ENCODE data around the gene PDE4D. TPM values are rescaled to one million over a fixed set of nuclear protein-coding genes. Genes with fewer than 3 reads are reported as not detected.

Gene PDE4D
- total and polyA plus RNA-seq, 10 of the 15 experiments (the other 5 are each of a cell fraction or from before 2014, with no cell fraction given) = 0.87 to 4.1 (median 2.2) TPM

GRCh38 chr5:59100875-59101274 lies 792.7 kb downstream of the PDE4D start:
- intact Hi-C loops (cut with micrococcal nuclease; ENCODE audit: unreplicated experiment) = no loop called here
- ATAC-seq (no peak), DNase-seq (ENCODE audit: low read depth, low spot score) (no peak), FAIRE-seq (no peak)
- Histone ChIP-seq H3K27me3 (replicated peaks in 1 of 2; ENCODE audit: control insufficient read depth in 2 of 2, insufficient read depth in 2 of 2, low read length in 1 of 2) (no peaks in the 10 kb centered on the region), H3K4me2 (ENCODE audit: control insufficient read depth, insufficient read depth) (no peak overlapping the region), H3K4me3 (no peak overlapping the region), H3K79me2 (ENCODE audit: control insufficient read depth, insufficient read depth, low read length) (no peaks in the 10 kb centered on the region), H3K9me3 (replicated peaks; ENCODE audit: control insufficient read depth, insufficient read depth, low read length) (no peaks in the 10 kb centered on the region), H3K4me1 (ENCODE audit: control insufficient read depth, insufficient read depth, low read length) (no peaks in the 10 kb centered on the region), H2AFZ (ENCODE audit: control insufficient read depth, low read depth, low read length) (no peak overlapping the region), H3K27ac (ENCODE audit: control insufficient read depth, insufficient read depth) (no peak overlapping the region), H3K36me3 (ENCODE audit: control insufficient read depth in 2 of 2, insufficient read depth in 2 of 2, low read length in 1 of 2) (no peaks in the 10 kb centered on the region), H3K9ac (ENCODE audit: control insufficient read depth, insufficient read depth, low read length) (no peak overlapping the region), H4K20me1 (ENCODE audit: control insufficient read depth, insufficient read depth) (no peaks in the 10 kb centered on the region)
- WGBS (ENCODE audit: insufficient coverage, insufficient replicate concordance, low lambda C conversion rate, missing lambda C conversion rate) = 66% methylated on average over 5 of the region's 5 CpGs
- ChIA-PET SMC1A (ENCODE audit: uncharacterized antibody, unreplicated experiment) (interaction anchor here (1.7 kb wide), 1 partner anchor 15 kb away, joined by 4 read pairs; no protein-coding TSS in a partner anchor), POLR2A (no interaction called here), RAD21 (ENCODE audit: unreplicated experiment) (no interaction called here), CTCF (no interaction called here)
- no TSS peak for BruUV-seq (replicated peaks)
- in situ Hi-C loops (cut with MboI) = no loop called here
- TF ChIP-seq HDGF (IDR thresholded peaks at IDR 0.05) (no peak), CHD4 (IDR thresholded peaks at IDR 0.05) (no peak), LARP7 (IDR thresholded peaks at IDR 0.05) (no peak), SPI1 (IDR thresholded peaks at IDR 0.05; ENCODE audit: borderline replicate concordance, insufficient read depth, low read depth, low read length) (no peak), FOXM1 (IDR thresholded peaks at IDR 0.05; ENCODE audit: low read depth, low read length) (no peak), POU2F2 (IDR thresholded peaks at IDR 0.05; ENCODE audit: borderline replicate concordance, low read depth, low read length) (no peak), ZBTB11 (CRISPR knock-in tag; IDR thresholded peaks at IDR 0.05) (no peak), BCL3 (IDR thresholded peaks at IDR 0.05; ENCODE audit: borderline replicate concordance, insufficient read depth, low read depth, low read length, poor library complexity, severe bottlenecking) (no peak), SMARCA5 (IDR thresholded peaks at IDR 0.05) (no peak), CBX5 (IDR thresholded peaks at IDR 0.05; ENCODE audit: low read depth) (no peak), HDAC6 (IDR thresholded peaks at IDR 0.05; ENCODE audit: unreplicated experiment) (no peak)
- TF ChIP-seq, protein P1, sequence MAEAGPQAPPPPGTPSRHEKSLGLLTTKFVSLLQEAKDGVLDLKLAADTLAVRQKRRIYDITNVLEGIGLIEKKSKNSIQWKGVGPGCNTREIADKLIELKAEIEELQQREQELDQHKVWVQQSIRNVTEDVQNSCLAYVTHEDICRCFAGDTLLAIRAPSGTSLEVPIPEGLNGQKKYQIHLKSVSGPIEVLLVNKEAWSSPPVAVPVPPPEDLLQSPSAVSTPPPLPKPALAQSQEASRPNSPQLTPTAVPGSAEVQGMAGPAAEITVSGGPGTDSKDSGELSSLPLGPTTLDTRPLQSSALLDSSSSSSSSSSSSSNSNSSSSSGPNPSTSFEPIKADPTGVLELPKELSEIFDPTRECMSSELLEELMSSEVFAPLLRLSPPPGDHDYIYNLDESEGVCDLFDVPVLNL (IDR thresholded peaks at IDR 0.05; ENCODE audit: low read depth, low read length) = no peak
- TF ChIP-seq, protein P2, sequence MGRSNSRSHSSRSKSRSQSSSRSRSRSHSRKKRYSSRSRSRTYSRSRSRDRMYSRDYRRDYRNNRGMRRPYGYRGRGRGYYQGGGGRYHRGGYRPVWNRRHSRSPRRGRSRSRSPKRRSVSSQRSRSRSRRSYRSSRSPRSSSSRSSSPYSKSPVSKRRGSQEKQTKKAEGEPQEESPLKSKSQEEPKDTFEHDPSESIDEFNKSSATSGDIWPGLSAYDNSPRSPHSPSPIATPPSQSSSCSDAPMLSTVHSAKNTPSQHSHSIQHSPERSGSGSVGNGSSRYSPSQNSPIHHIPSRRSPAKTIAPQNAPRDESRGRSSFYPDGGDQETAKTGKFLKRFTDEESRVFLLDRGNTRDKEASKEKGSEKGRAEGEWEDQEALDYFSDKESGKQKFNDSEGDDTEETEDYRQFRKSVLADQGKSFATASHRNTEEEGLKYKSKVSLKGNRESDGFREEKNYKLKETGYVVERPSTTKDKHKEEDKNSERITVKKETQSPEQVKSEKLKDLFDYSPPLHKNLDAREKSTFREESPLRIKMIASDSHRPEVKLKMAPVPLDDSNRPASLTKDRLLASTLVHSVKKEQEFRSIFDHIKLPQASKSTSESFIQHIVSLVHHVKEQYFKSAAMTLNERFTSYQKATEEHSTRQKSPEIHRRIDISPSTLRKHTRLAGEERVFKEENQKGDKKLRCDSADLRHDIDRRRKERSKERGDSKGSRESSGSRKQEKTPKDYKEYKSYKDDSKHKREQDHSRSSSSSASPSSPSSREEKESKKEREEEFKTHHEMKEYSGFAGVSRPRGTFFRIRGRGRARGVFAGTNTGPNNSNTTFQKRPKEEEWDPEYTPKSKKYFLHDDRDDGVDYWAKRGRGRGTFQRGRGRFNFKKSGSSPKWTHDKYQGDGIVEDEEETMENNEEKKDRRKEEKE (IDR thresholded peaks at IDR 0.05) = no peak
- TF ChIP-seq, protein P3, sequence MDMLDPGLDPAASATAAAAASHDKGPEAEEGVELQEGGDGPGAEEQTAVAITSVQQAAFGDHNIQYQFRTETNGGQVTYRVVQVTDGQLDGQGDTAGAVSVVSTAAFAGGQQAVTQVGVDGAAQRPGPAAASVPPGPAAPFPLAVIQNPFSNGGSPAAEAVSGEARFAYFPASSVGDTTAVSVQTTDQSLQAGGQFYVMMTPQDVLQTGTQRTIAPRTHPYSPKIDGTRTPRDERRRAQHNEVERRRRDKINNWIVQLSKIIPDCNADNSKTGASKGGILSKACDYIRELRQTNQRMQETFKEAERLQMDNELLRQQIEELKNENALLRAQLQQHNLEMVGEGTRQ (IDR thresholded peaks at IDR 0.05; ENCODE audit: borderline replicate concordance, low read depth, low read length) = no peak

All from GM12878 (cell line).